Measurements from ENCODE around the gene SLAMF7. TPM values are rescaled to one million over a fixed set of nuclear protein-coding genes. Genes with fewer than 3 reads are reported as not detected.

The SLAMF7 gene
- total and polyA plus RNA-seq, 3 experiments from 2014 or later, result 79.5 to 165 (median 97.4) TPM

- Histone ChIP-seq H3K36me3 (ENCODE audit: insufficient read depth, low read length) (no peaks in the 10 kb centered on the region), H3K27me3 (ENCODE audit: insufficient read depth, low read length, poor library complexity, severe bottlenecking) (no peaks in the 10 kb centered on the region), H3K4me1 (ENCODE audit: insufficient read depth, low read length) (peaks cover 57% of the 10 kb centered on the region), H3K27ac (ENCODE audit: low read depth, low read length) (peak overlapping the region; percentile 26), H3K9me3 (ENCODE audit: low read length) (no peaks in the 10 kb centered on the region), H3K4me3 (ENCODE audit: low read length) (peak overlapping the region; percentile 52)
- H3K36me3 Mint-ChIP-seq, result peaks cover 4 to 30% (median 4%) of the 10 kb centered on the region in 3 donors
- no peak for DNase-seq
- CTCF ChIA-PET, result interaction anchor here (1.1 to 8.4 kb wide), 5 partner anchors 14 to 61 kb away, joined by 3 to 66 read pairs (median 4); no protein-coding TSS in a partner anchor
- no peaks in the 10 kb centered on the region for H3K27me3 Mint-ChIP-seq
- peaks cover 4 to 16% (median 12%) of the 10 kb centered on the region in 5 donors for H3K9me3 Mint-ChIP-seq
- POLR2A ChIA-PET, result interaction anchor here (1.3 kb wide), 1 partner anchor 13 kb away, joined by 3 read pairs; no protein-coding TSS in a partner anchor
- H3K27ac Mint-ChIP-seq, result peak overlapping the region; percentile 86 to 98 (median 91)
- H3K4me1 Mint-ChIP-seq, result peaks cover 86 to 89% (median 86%) of the 10 kb centered on the region in 3 donors
- H3K4me3 Mint-ChIP-seq, result peak overlapping the region; percentile 89 to 98 (median 94)
These were observed 2.7 kb downstream of the SLAMF7 start for GRCh38 chr1:160741612-160742348.

GRCh38 chr1:160742428-160743127 lies 3.5 kb downstream of the SLAMF7 start:
- H3K27ac Mint-ChIP-seq, result peak overlapping the region; percentile 86 to 98 (median 91)
- peak overlapping the region; percentile 89 to 98 (median 94) for H3K4me3 Mint-ChIP-seq
- peaks cover 91 to 97% (median 93%) of the 10 kb centered on the region in 3 donors for H3K4me1 Mint-ChIP-seq
- peak overlapping the region; percentile 52 for H3K4me3 ChIP-seq (ENCODE audit: low read length)
- CTCF ChIA-PET, result interaction anchor here (1.1 to 8.4 kb wide), 5 partner anchors 13 to 61 kb away, joined by 3 to 66 read pairs (median 4); no protein-coding TSS in a partner anchor
- H3K36me3 Mint-ChIP-seq, result peaks cover 0 to 27% (median 4%) of the 10 kb centered on the region in 3 donors
- POLR2A ChIA-PET, result interaction anchor here (1.3 kb wide), 1 partner anchor 13 kb away, joined by 3 read pairs; no protein-coding TSS in a partner anchor
- peaks cover 62% of the 10 kb centered on the region for H3K4me1 ChIP-seq (ENCODE audit: insufficient read depth, low read length)
- H3K27me3 Mint-ChIP-seq, result no peaks in the 10 kb centered on the region
- peak overlapping the region; percentile 26 for H3K27ac ChIP-seq (ENCODE audit: low read depth, low read length)
- peaks cover 4 to 8% (median 6%) of the 10 kb centered on the region in 5 donors for H3K9me3 Mint-ChIP-seq
- no peaks in the 10 kb centered on the region for H3K27me3 ChIP-seq (ENCODE audit: insufficient read depth, low read length, poor library complexity, severe bottlenecking)
- no peaks in the 10 kb centered on the region for H3K9me3 ChIP-seq (ENCODE audit: low read length)
- no peaks in the 10 kb centered on the region for H3K36me3 ChIP-seq (ENCODE audit: insufficient read depth, low read length)
- no peak for DNase-seq

- Histone ChIP-seq H3K4me3 (ENCODE audit: low read length) (peak overlapping the region; percentile 34), H3K4me1 (ENCODE audit: insufficient read depth, low read length) (peaks cover 68% of the 10 kb centered on the region), H3K36me3 (ENCODE audit: insufficient read depth, low read length) (no peaks in the 10 kb centered on the region), H3K9me3 (ENCODE audit: low read length) (no peaks in the 10 kb centered on the region), H3K27me3 (ENCODE audit: insufficient read depth, low read length, poor library complexity, severe bottlenecking) (no peaks in the 10 kb centered on the region), H3K27ac (ENCODE audit: low read depth, low read length) (peak overlapping the region; percentile 26)
- DNase-seq, result no peak
- peak overlapping the region; percentile 86 to 98 (median 91) for H3K27ac Mint-ChIP-seq
- ChIA-PET CTCF (interaction anchor here (0.7 to 8.4 kb wide), 5 partner anchors 12 to 63 kb away, joined by 3 to 66 read pairs (median 4); no protein-coding TSS in a partner anchor), POLR2A (no interaction called here)
- H3K36me3 Mint-ChIP-seq, result peaks cover 3 to 34% (median 6%) of the 10 kb centered on the region in 3 donors
- peaks cover 0 to 1% (median under 1%) of the 10 kb centered on the region in 5 donors for H3K9me3 Mint-ChIP-seq
- no peaks in the 10 kb centered on the region for H3K27me3 Mint-ChIP-seq
- peaks cover 91 to 98% (median 93%) of the 10 kb centered on the region in 3 donors for H3K4me1 Mint-ChIP-seq
- peak overlapping the region; percentile 89 to 98 (median 94) for H3K4me3 Mint-ChIP-seq
These were observed 4.2 kb downstream of the SLAMF7 start for GRCh38 chr1:160743266-160743665.

GRCh38 chr1:160744199-160744851 lies 5.3 kb downstream of the SLAMF7 start:
- no peaks in the 10 kb centered on the region for H3K27me3 ChIP-seq (ENCODE audit: insufficient read depth, low read length, poor library complexity, severe bottlenecking)
- Mint-ChIP-seq H3K27ac (peak overlapping the region; percentile 86 to 98 (median 91)), H3K27me3 (no peaks in the 10 kb centered on the region), H3K4me1 (peaks cover 91 to 98% (median 93%) of the 10 kb centered on the region in 3 donors), H3K9me3 (no peaks in the 10 kb centered on the region), H3K4me3 (peak overlapping the region; percentile 86 to 98 (median 94)), H3K36me3 (peaks cover 11 to 41% (median 13%) of the 10 kb centered on the region in 3 donors)
- no peaks in the 10 kb centered on the region for H3K9me3 ChIP-seq (ENCODE audit: low read length)
- DNase-seq, result peak in 2 of 5 donors; percentile 28 to 53
- POLR2A ChIA-PET, result interaction anchor here (0.7 to 1.8 kb wide), 7 partner anchors 12 to 119 kb away, joined by 3 to 18 read pairs (median 5); no protein-coding TSS in a partner anchor
- H3K36me3 ChIP-seq (ENCODE audit: insufficient read depth, low read length), result no peaks in the 10 kb centered on the region
- CTCF ChIA-PET, result interaction anchor here (1.0 to 8.4 kb wide), 9 partner anchors 11 to 297 kb away, joined by 3 to 66 read pairs (median 4); no protein-coding TSS in a partner anchor
- H3K27ac ChIP-seq (ENCODE audit: low read depth, low read length), result peak overlapping the region; percentile 26
- H3K4me3 ChIP-seq (ENCODE audit: low read length), result peak overlapping the region; percentile 34
- H3K4me1 ChIP-seq (ENCODE audit: insufficient read depth, low read length), result peaks cover 72% of the 10 kb centered on the region

GRCh38 chr1:160744852-160745520 lies 5.9 kb downstream of the SLAMF7 start:
- Mint-ChIP-seq H3K4me1 (peaks cover 92 to 100% (median 93%) of the 10 kb centered on the region in 3 donors), H3K27ac (peak overlapping the region; percentile 86 to 98 (median 90)), H3K4me3 (peak overlapping the region; percentile 86 to 98 (median 94)), H3K9me3 (no peaks in the 10 kb centered on the region), H3K36me3 (peaks cover 11 to 44% (median 15%) of the 10 kb centered on the region in 3 donors), H3K27me3 (no peaks in the 10 kb centered on the region)
- POLR2A ChIA-PET, result interaction anchor here (0.7 to 1.8 kb wide), 5 partner anchors 11 to 62 kb away, joined by 3 to 18 read pairs (median 5); no protein-coding TSS in a partner anchor
- Histone ChIP-seq H3K27ac (ENCODE audit: low read depth, low read length) (no peak overlapping the region), H3K36me3 (ENCODE audit: insufficient read depth, low read length) (no peaks in the 10 kb centered on the region), H3K4me1 (ENCODE audit: insufficient read depth, low read length) (peaks cover 77% of the 10 kb centered on the region), H3K4me3 (ENCODE audit: low read length) (no peak overlapping the region), H3K9me3 (ENCODE audit: low read length) (no peaks in the 10 kb centered on the region), H3K27me3 (ENCODE audit: insufficient read depth, low read length, poor library complexity, severe bottlenecking) (no peaks in the 10 kb centered on the region)
- no peak for DNase-seq
- CTCF ChIA-PET, result interaction anchor here (1.0 to 8.4 kb wide), 9 partner anchors 11 to 297 kb away, joined by 3 to 66 read pairs (median 4); no protein-coding TSS in a partner anchor

GRCh38 chr1:160745551-160745950 lies 6.5 kb downstream of the SLAMF7 start:
- Mint-ChIP-seq H3K9me3 (no peaks in the 10 kb centered on the region), H3K36me3 (peaks cover 12 to 45% (median 21%) of the 10 kb centered on the region in 3 donors), H3K4me3 (peak overlapping the region in 6 of 7 donors; percentile 86 to 98 (median 96)), H3K4me1 (peaks cover 92 to 100% (median 95%) of the 10 kb centered on the region in 3 donors), H3K27me3 (no peaks in the 10 kb centered on the region), H3K27ac (peak overlapping the region; percentile 52 to 98 (median 89))
- peaks cover 82% of the 10 kb centered on the region for H3K4me1 ChIP-seq (ENCODE audit: insufficient read depth, low read length)
- H3K4me3 ChIP-seq (ENCODE audit: low read length), result no peak overlapping the region
- DNase-seq, result no peak
- H3K27ac ChIP-seq (ENCODE audit: low read depth, low read length), result no peak overlapping the region
- peaks cover 5% of the 10 kb centered on the region for H3K36me3 ChIP-seq (ENCODE audit: insufficient read depth, low read length)
- POLR2A ChIA-PET, result interaction anchor here (1.8 kb wide), 1 partner anchor 10 kb away, joined by 18 read pairs; no protein-coding TSS in a partner anchor
- CTCF ChIA-PET, result interaction anchor here (1.0 to 8.4 kb wide), 4 partner anchors 20 to 296 kb away, joined by 3 to 66 read pairs (median 4); no protein-coding TSS in a partner anchor
- H3K9me3 ChIP-seq (ENCODE audit: low read length), result no peaks in the 10 kb centered on the region
- H3K27me3 ChIP-seq (ENCODE audit: insufficient read depth, low read length, poor library complexity, severe bottlenecking), result no peaks in the 10 kb centered on the region
